Loucy (cell line): ENCODE data around the gene ATP11A.

Source experiments
- H2AFZ ChIP-seq: fragments of 200-600 bp; sonication (generic); 2 replicates; pipeline ENCODE4 v1.6.0; 2016; ENCODE audit warnings: antibody characterized with exemption, mild to moderate bottlenecking, low read length, moderate library complexity
- H3F3A ChIP-seq: fragments of 200-600 bp; 2 replicates; pipeline ENCODE4 v1.6.0; 2016; ENCODE audit warnings: antibody characterized with exemption, low read depth, mild to moderate bottlenecking
- H3K27me3 ChIP-seq: fragments of 200-600 bp; sonication (generic); 2 replicates; pipeline ENCODE4 v1.6.1; 2014; ENCODE audit warnings: low read length, mild to moderate bottlenecking; ENCODE audit not compliant: insufficient read depth, poor library complexity, severe bottlenecking
- H3K36me3 ChIP-seq: fragments of 200-600 bp; sonication (generic); 2 replicates; pipeline ENCODE4 v1.6.1; 2016; ENCODE audit warnings: low read length; ENCODE audit not compliant: insufficient read depth
- H3K4me1 ChIP-seq: fragments of 200-600 bp; sonication (generic); 2 replicates; pipeline ENCODE4 v1.5.1; 2014; ENCODE audit warnings: low read length, mild to moderate bottlenecking; ENCODE audit not compliant: insufficient read depth, poor library complexity, severe bottlenecking
- H3K4me2 ChIP-seq: fragments of 200-600 bp; sonication (generic); 2 replicates; pipeline ENCODE4 v1.6.0; 2014; ENCODE audit warnings: antibody characterized with exemption, low read length, low read depth, mild to moderate bottlenecking; ENCODE audit not compliant: poor library complexity, severe bottlenecking
- H3K4me3 ChIP-seq: fragments of 200-600 bp; sonication (generic); 2 replicates; pipeline ENCODE4 v1.5.1; 2014; ENCODE audit warnings: low read length, mild to moderate bottlenecking, mixed read lengths; ENCODE audit not compliant: poor library complexity, severe bottlenecking
- H3K79me2 ChIP-seq: fragments of 200-600 bp; sonication (generic); 2 replicates; pipeline ENCODE4 v1.6.1; 2014; ENCODE audit warnings: low read length; ENCODE audit not compliant: insufficient read depth
- H3K9ac ChIP-seq: fragments of 200-600 bp; sonication (generic); 2 replicates; pipeline ENCODE4 v1.6.0; 2014; ENCODE audit warnings: mild to moderate bottlenecking, low read depth, low read length, moderate library complexity; ENCODE audit not compliant: poor library complexity, severe bottlenecking
- H3K9me2 ChIP-seq: fragments of 200-600 bp; sonication (generic); replicated peaks from 2 replicates; pipeline ENCODE4 v1.6.1; 2016; ENCODE audit warnings: low read depth, low read length, mixed read lengths
- H3K9me3 ChIP-seq: fragments of 200-600 bp; sonication (generic); 2 replicates; pipeline ENCODE4 v1.6.1; 2014; ENCODE audit warnings: mild to moderate bottlenecking, antibody characterized with exemption, low read length, low read depth; ENCODE audit not compliant: insufficient read depth
- H4K20me1 ChIP-seq: fragments of 200-600 bp; sonication (generic); 2 replicates; pipeline ENCODE4 v1.6.0; 2014; ENCODE audit warnings: antibody characterized with exemption, low read length, mild to moderate bottlenecking; ENCODE audit not compliant: insufficient read depth, poor library complexity, severe bottlenecking
- CTCF ChIP-seq: fragments of 200-600 bp; sonication (generic); conservative IDR thresholded peaks from 2 replicates; pipeline ENCODE4 v1.5.1; 2014; ENCODE audit warnings: mild to moderate bottlenecking, antibody characterized with exemption, low read length
- EZH2phosphoT487 ChIP-seq: fragments of 200-600 bp; IDR thresholded peaks from 2 replicates; pipeline ENCODE4 v1.6.1; 2018; ENCODE audit warnings: antibody characterized with exemption, mild to moderate bottlenecking, moderate library complexity, borderline replicate concordance

The ATP11A gene

GRCh38 chr13:112692586-112692985 is 2.7 kb downstream of the ATP11A start:
- H3K9me2 ChIP-seq, result no peaks in the 10 kb centered on the region
- H3K27me3 ChIP-seq, result no peaks in the 10 kb centered on the region
- H2AFZ ChIP-seq, result no peak overlapping the region
- H3F3A ChIP-seq, result no peaks in the 10 kb centered on the region; the same call in 1 of the 2 replicates
- no peaks in the 10 kb centered on the region for H3K36me3 ChIP-seq
- H3K9ac ChIP-seq, result peak overlapping the region; percentile 71
- peaks cover 7% of the 10 kb centered on the region for H4K20me1 ChIP-seq
- H3K79me2 ChIP-seq, result peaks cover 47% of the 10 kb centered on the region
- H3K4me3 ChIP-seq, result peak overlapping the region; percentile 81
- TF ChIP-seq EZH2phosphoT487 (no peak), CTCF (no peak)
- H3K4me2 ChIP-seq, result peak overlapping the region; percentile 96
- no peaks in the 10 kb centered on the region for H3K9me3 ChIP-seq
- peaks cover 41% of the 10 kb centered on the region for H3K4me1 ChIP-seq

GRCh38 chr13:112693831-112694497 is 4.1 kb downstream of the ATP11A start:
- no peaks in the 10 kb centered on the region for H3K9me3 ChIP-seq
- peaks cover 7% of the 10 kb centered on the region for H4K20me1 ChIP-seq
- H3F3A ChIP-seq, result no peaks in the 10 kb centered on the region
- H3K79me2 ChIP-seq, result peaks cover 47% of the 10 kb centered on the region
- H3K4me2 ChIP-seq, result peak overlapping the region; percentile 96
- no peak overlapping the region for H2AFZ ChIP-seq
- no peak overlapping the region for H3K4me3 ChIP-seq
- no peaks in the 10 kb centered on the region for H3K27me3 ChIP-seq
- H3K9ac ChIP-seq, result no peak overlapping the region
- no peak for TF ChIP-seq CTCF
- no peak for TF ChIP-seq EZH2phosphoT487
- no peaks in the 10 kb centered on the region for H3K9me2 ChIP-seq
- H3K36me3 ChIP-seq, result no peaks in the 10 kb centered on the region
- peaks cover 34% of the 10 kb centered on the region for H3K4me1 ChIP-seq

GRCh38 chr13:112695121-112695520 is 5.3 kb downstream of the ATP11A start:
- peaks cover 27% of the 10 kb centered on the region for H3K4me1 ChIP-seq

More at GRCh38 chr13:112695121-112695520, 5.3 kb downstream of the ATP11A start:
- H3K27me3 ChIP-seq, result no peaks in the 10 kb centered on the region
- H3K9ac ChIP-seq, result no peak overlapping the region
- no peaks in the 10 kb centered on the region for H3K9me2 ChIP-seq
- peaks cover 7% of the 10 kb centered on the region for H4K20me1 ChIP-seq
- H3K4me3 ChIP-seq, result no peak overlapping the region
- no peaks in the 10 kb centered on the region for H3F3A ChIP-seq
- H2AFZ ChIP-seq, result no peak overlapping the region
- TF ChIP-seq CTCF (no peak), EZH2phosphoT487 (no peak)
- peaks cover 52% of the 10 kb centered on the region for H3K79me2 ChIP-seq
- no peaks in the 10 kb centered on the region for H3K9me3 ChIP-seq
- peak overlapping the region; percentile 96 for H3K4me2 ChIP-seq
- H3K36me3 ChIP-seq, result no peaks in the 10 kb centered on the region
